KMS-11 (cell line): ENCODE measurements around the gene TRAPPC2B.

Experiments
- H2AFZ ChIP-seq: fragments of 200-600 bp; sonication (generic); 2 replicates; pipeline ENCODE4 v1.6.1; 2016; ENCODE audit warnings: antibody characterized with exemption, mixed run types, low read depth
- H3K27ac ChIP-seq: fragments of 200-600 bp; sonication (generic); 2 replicates; pipeline ENCODE4 v1.6.1; 2016; ENCODE audit warnings: mild to moderate bottlenecking, mixed run types
- H3K27me3 ChIP-seq: fragments of 200-600 bp; sonication (generic); 2 replicates; pipeline ENCODE4 v1.6.1; 2017; ENCODE audit warnings: mild to moderate bottlenecking, low read depth, mixed run types, moderate library complexity; ENCODE audit not compliant: insufficient read depth
- H3K36me3 ChIP-seq: fragments of 200-600 bp; sonication (generic); 2 replicates; pipeline ENCODE4 v1.6.1; 2017; ENCODE audit warnings: mild to moderate bottlenecking, mixed run types; ENCODE audit not compliant: insufficient read depth
- H3K4me1 ChIP-seq: fragments of 200-600 bp; sonication (generic); 2 replicates; pipeline ENCODE4 v1.6.1; 2016; ENCODE audit warnings: mild to moderate bottlenecking, low read depth, mixed run types; ENCODE audit not compliant: poor library complexity, severe bottlenecking
- H3K4me2 ChIP-seq: fragments of 200-600 bp; sonication (generic); 2 replicates; pipeline ENCODE4 v1.7.0; 2016; ENCODE audit warnings: mild to moderate bottlenecking, mixed run types
- H3K4me3 ChIP-seq: fragments of 200-600 bp; sonication (generic); IDR thresholded peaks from 2 replicates; pipeline ENCODE4 v1.6.1; 2017; ENCODE audit warnings: low read depth, low read length, mixed read lengths; ENCODE audit not compliant: insufficient read depth
- H3K79me2 ChIP-seq: fragments of 200-600 bp; sonication (generic); 2 replicates; pipeline ENCODE4 v1.6.1; 2016; ENCODE audit warnings: low read depth, mixed run types; ENCODE audit not compliant: insufficient read depth
- H3K9ac ChIP-seq: fragments of 200-600 bp; sonication (generic); 2 replicates; pipeline ENCODE4 v1.6.1; 2016; ENCODE audit warnings: mild to moderate bottlenecking, mixed run types
- H4K20me1 ChIP-seq: fragments of 200-600 bp; sonication (generic); 2 replicates; pipeline ENCODE4 v1.6.1; 2016; ENCODE audit warnings: mild to moderate bottlenecking, mixed run types; ENCODE audit not compliant: insufficient read depth
- TF ChIP-seq, protein P1 (sequence below): fragments of 200-600 bp; sonication (generic); conservative IDR thresholded peaks from 2 replicates; pipeline ENCODE4 v1.6.1; 2017; ENCODE audit warnings: low read depth, mild to moderate bottlenecking, antibody characterized with exemption, low read length, moderate library complexity, mixed read lengths

The TRAPPC2B gene

DNA sequence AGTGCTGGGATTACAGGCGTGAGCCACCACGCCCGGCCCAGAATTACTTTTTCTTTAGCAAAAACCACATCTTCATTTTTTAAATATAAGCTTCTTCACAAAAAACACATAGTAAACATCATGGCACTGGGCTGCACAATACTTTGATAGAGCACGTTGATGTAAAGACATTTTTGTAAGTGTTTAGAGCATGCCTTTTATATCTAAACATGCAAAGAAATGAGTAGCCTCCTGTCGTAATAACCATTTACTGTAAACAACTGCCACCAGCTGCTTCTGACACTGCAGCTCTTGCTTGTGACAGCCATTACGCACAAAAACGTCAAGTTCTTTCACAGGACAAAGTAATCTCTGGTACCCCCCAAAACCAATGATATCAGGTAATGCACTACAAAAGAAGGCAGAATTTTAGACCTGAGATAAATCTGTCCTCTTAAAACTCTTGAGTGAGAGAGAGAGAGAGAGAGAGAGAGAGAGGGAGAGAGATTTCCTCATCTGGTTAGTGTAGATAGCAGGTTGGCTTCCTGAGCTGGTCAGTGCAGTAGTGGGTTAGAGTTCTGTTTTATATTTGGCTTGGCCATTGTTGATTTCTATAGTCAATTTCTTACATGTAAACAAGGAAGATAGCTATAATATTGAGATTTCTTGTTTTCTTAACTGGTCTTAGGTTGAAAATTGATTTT lies 19.6 kb downstream of the TRAPPC2B start:
- Histone ChIP-seq H2AFZ (no peak overlapping the region), H3K4me2 (no peak overlapping the region), H3K9ac (no peak overlapping the region), H3K4me3 (no peak overlapping the region), H3K79me2 (no peaks in the 10 kb centered on the region), H3K27me3 (no peaks in the 10 kb centered on the region), H3K4me1 (no peaks in the 10 kb centered on the region), H3K36me3 (no peaks in the 10 kb centered on the region), H3K27ac (no peak overlapping the region), H4K20me1 (no peaks in the 10 kb centered on the region)
- TF ChIP-seq, protein P1, sequence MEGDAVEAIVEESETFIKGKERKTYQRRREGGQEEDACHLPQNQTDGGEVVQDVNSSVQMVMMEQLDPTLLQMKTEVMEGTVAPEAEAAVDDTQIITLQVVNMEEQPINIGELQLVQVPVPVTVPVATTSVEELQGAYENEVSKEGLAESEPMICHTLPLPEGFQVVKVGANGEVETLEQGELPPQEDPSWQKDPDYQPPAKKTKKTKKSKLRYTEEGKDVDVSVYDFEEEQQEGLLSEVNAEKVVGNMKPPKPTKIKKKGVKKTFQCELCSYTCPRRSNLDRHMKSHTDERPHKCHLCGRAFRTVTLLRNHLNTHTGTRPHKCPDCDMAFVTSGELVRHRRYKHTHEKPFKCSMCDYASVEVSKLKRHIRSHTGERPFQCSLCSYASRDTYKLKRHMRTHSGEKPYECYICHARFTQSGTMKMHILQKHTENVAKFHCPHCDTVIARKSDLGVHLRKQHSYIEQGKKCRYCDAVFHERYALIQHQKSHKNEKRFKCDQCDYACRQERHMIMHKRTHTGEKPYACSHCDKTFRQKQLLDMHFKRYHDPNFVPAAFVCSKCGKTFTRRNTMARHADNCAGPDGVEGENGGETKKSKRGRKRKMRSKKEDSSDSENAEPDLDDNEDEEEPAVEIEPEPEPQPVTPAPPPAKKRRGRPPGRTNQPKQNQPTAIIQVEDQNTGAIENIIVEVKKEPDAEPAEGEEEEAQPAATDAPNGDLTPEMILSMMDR, result no peak

DNA sequence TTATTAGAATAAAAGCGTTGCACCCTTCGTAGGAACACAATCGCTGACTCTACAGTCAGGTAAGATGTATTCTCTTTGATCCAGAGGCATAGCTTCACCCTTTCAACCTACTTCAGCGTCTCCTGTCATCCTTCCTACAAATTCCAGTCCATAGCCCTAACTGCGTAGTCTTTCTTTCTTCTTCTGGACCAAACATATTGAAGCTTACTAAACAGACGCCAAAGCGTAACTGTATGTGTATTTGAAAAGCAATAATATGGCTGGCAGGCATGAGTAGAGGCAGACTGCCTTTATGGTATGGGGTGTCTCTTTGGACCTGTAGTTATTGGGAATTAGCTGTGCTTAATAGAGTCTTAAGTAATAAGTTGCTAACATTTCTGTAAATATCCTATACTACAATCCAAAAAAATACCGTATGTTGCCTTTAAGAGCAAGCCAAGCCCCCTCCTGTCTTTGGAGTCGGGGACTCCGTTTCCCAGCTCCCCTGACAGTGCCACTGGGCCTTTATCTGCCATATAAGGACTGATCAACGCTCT lies 25.9 kb downstream of the TRAPPC2B start:
- no peaks in the 10 kb centered on the region for H4K20me1 ChIP-seq
- H3K9ac ChIP-seq, result no peak overlapping the region
- TF ChIP-seq, protein P1, result no peak

DNA sequence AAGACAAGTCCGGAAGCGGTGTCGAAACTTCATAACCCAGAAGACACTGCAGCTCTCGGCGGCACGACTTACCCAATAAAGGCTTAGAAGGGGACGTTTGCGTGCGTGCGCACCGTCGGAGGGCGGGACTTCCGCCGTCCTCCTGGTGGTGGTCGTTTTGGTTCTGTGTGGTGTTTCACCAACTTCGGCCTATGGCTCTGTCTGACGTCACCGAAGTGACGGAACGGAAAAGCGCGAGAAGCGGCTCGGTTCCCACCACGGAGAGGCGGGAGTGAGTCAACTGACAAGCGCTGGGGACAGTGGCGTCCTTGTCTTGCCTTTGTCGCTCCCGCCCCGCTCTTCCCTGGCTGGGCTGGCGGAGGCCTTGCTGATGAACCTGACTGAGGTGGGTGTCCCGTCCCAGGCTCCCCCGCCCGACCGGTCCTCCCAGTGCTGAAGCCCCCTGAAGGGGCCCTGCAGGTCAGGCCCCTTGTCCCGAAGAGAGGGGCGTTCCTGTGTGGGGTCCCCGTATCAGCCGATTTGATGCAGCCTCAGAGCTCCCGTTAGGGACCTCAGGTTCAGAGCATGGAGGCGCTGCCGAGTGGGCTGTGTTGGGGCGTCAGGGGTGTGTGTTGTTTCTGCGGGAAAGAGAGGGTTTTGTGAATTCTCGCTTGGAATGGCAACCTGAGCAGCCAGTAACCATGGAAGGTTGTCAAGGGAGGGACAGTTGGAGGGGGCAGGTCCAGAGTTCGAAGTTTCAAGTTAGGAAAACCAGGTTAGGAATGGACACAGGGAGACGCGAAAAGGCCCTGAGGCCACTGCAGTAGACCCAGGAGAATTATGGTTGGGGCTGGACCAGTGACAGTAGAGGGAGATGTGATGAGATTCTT lies 26.6 kb downstream of the TRAPPC2B start, which contains the start of gene ZNF548:
TSS of gene ZNF548 (plus strand) at position 125 of the 869 bp plus-strand sequence. CDS start at position 371, 246 bp downstream.
- H3K4me3 ChIP-seq, result no peak within 1 kb of the TSS
- TF ChIP-seq, protein P1, result no peak
- peak within 1 kb of the TSS; percentile 56 for H3K9ac ChIP-seq
- peak within 1 kb of the TSS; percentile 67 for H3K4me2 ChIP-seq
- no peaks in the 10 kb centered on the region for H3K36me3 ChIP-seq
- H3K27me3 ChIP-seq, result no peaks in the 10 kb centered on the region
- H3K4me1 ChIP-seq, result peaks cover 3% of the 10 kb centered on the region
- no peaks in the 10 kb centered on the region for H4K20me1 ChIP-seq
- H2AFZ ChIP-seq, result peak within 1 kb of the TSS; percentile 89
- H3K27ac ChIP-seq, result peak within 1 kb of the TSS; percentile 23
- H3K79me2 ChIP-seq, result peaks cover 10% of the 10 kb centered on the region; the same call in 1 of the 2 replicates

More for the DNA sequence above, 25.9 kb downstream of the TRAPPC2B start:
- Histone ChIP-seq H3K4me2 (peak overlapping the region; percentile 67), H3K4me3 (no peak overlapping the region), H3K36me3 (no peaks in the 10 kb centered on the region), H3K4me1 (peaks cover 3% of the 10 kb centered on the region), H3K27ac (no peak overlapping the region), H2AFZ (peak overlapping the region; percentile 89), H3K27me3 (no peaks in the 10 kb centered on the region), H3K79me2 (peaks cover 10% of the 10 kb centered on the region; the same call in 1 of the 2 replicates)

DNA sequence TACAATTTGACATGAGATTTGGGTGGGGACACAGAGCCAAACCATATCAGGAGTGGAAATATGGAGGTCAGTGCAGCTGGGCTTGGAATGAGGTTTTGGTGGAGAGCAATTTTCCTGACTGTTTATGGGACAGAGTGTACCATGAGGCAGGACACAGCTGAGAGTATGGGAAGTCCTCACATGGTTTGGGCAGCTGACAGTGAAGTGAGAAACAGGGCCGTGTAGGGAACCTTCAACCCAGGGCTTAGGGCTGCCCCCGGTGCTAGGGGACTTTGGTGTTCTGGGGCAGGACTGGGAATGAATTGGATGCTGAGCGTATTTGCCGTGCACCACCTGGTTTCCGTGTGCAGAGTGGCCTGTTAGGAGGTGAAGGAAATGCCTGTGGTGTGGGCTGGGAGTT lies 32.4 kb downstream of the TRAPPC2B start:
- Histone ChIP-seq H3K4me2 (no peak overlapping the region), H2AFZ (no peak overlapping the region), H3K4me3 (no peak overlapping the region), H4K20me1 (no peaks in the 10 kb centered on the region), H3K9ac (no peak overlapping the region), H3K4me1 (no peaks in the 10 kb centered on the region), H3K36me3 (no peaks in the 10 kb centered on the region), H3K79me2 (0 out of 2 replicates have a peak, but pooled peaks cover 6% of the 10 kb centered on the region), H3K27ac (no peak overlapping the region), H3K27me3 (no peaks in the 10 kb centered on the region)
- TF ChIP-seq, protein P1, result no peak
